A549 treated with GW870086 at 1 μM for 4 hours (cell line): ENCODE data around the gene SLC2A4RG. TPM values are rescaled to one million over a fixed set of nuclear protein-coding genes. Genes with fewer than 3 reads are reported as not detected.

Experiments
- total RNA-seq: library from RNA; stranded (reverse); fragments of 200-300 nt; extraction: Qiagen RNA extraction; gene quantifications from 5 replicates; pipeline ENCODE4 v1.2.3, GENCODE V29; 2022; ENCODE audit warnings: low read depth

SLC2A4RG gene, protein sequence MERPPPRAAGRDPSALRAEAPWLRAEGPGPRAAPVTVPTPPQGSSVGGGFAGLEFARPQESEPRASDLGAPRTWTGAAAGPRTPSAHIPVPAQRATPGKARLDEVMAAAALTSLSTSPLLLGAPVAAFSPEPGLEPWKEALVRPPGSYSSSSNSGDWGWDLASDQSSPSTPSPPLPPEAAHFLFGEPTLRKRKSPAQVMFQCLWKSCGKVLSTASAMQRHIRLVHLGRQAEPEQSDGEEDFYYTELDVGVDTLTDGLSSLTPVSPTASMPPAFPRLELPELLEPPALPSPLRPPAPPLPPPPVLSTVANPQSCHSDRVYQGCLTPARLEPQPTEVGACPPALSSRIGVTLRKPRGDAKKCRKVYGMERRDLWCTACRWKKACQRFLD
- 62.3 to 102 TPM (median 97.2 TPM) in 5 replicates for total RNA-seq

DNA sequence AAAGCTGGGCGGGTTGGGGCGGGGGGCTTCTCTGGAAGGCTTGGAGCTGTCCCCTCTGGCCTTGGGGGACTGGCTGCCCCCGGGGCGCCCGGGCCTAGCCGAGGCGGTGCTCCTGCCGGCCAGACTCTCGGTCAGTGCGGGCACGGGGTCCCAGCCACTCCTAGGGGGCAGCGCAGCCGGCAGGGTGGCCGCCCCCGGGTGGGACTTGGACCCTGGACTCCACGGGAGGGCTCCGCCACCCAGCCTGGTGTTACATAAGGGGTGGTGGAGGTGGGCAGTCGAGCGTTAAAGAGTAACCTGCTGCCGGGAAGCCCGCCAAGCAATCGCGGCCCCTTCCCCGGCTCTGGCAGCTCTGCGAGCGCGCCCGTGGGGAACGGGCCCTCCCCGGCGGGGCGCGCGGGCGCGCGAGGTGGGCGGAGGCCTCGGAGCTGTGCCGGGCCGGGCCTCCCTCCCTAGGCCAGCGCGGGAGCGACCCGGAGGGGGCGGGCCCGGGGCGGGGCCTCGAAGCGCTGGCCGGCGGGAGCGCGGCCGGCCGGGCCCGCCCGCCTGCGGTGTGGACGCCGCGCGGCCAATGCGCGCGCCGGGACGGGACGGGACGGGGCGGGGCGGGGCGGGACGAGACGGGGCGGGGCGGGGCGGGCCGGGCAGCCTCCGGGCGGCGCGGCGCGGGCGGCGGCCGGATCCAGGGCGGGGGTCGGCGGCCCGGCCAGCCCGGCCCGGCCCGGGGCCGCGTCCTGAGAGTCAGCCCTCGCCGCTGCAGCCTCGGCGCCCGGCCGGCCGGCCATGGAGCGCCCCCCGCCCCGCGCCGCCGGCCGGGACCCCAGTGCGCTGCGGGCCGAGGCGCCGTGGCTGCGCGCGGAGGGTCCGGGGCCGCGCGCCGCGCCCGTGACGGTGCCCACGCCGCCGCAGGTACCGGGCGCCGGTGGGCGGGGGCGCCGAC lies at the start of gene SLC2A4RG:
SLC2A4RG (plus strand) TSS at position 647 of the 940 bp plus-strand sequence; CDS start at position 784, 137 bp downstream.

DNA sequence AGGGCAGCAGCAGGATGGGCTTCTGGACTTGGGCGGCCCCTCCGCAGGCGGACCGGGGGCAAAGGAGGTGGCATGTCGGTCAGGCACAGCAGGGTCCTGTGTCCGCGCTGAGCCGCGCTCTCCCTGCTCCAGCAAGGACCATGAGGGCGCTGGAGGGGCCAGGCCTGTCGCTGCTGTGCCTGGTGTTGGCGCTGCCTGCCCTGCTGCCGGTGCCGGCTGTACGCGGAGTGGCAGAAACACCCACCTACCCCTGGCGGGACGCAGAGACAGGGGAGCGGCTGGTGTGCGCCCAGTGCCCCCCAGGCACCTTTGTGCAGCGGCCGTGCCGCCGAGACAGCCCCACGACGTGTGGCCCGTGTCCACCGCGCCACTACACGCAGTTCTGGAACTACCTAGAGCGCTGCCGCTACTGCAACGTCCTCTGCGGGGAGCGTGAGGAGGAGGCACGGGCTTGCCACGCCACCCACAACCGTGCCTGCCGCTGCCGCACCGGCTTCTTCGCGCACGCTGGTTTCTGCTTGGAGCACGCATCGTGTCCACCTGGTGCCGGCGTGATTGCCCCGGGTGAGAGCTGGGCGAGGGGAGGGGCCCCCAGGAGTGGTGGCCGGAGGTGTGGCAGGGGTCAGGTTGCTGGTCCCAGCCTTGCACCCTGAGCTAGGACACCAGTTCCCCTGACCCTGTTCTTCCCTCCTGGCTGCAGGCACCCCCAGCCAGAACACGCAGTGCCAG lies 42.8 kb upstream of the SLC2A4RG start, which contains the start of gene TNFRSF6B:
TNFRSF6B (plus strand) TSS at position 25 of the 729 bp plus-strand sequence; CDS start at position 141, 116 bp downstream.

DNA sequence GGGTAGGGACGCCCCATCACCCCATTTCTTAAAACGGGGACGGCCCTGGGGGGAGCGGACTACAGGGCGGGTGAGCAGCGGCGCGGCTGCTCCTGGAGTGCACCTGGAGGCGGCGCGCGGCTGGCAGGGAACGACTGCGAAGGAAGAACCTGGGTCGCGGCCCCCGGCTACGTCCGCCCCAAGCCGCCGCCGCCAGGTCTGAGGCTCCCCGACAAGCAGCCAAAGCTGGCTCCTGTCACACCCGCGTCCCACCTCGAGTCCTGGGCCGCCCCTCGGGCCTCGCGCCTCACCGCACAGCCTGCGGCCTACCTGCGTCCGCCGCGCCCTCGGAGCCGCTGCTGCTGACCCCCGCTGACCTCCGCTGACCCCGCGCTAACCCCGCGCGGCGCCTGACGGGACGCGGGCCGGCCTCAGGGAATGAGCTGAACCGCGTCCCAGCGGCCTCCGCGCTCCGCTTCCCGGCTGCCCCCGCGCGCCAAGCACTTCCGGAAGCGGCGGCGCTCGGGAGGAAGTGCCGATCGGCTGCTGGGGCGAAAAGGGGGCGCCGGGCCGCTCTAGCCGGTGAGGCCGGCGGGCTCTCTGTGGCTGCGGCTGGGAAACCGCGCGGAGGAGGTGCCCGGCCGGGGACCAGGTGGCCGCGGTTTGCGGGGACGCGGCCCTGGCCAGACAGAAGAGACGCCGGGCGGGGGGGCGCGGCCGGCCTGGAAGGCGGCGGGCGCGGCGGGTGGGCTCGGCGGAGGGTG lies 31.8 kb upstream of the SLC2A4RG start, which contains the start of the genes ARFRP1 and ZGPAT:
ARFRP1 (minus strand) TSS at position 419 of the 743 bp plus-strand sequence. CDS start 885 bp downstream, outside the sequence.
ZGPAT (plus strand) TSS at position 482 of the 743 bp plus-strand sequence. CDS start 542 bp downstream, outside the sequence.

DNA sequence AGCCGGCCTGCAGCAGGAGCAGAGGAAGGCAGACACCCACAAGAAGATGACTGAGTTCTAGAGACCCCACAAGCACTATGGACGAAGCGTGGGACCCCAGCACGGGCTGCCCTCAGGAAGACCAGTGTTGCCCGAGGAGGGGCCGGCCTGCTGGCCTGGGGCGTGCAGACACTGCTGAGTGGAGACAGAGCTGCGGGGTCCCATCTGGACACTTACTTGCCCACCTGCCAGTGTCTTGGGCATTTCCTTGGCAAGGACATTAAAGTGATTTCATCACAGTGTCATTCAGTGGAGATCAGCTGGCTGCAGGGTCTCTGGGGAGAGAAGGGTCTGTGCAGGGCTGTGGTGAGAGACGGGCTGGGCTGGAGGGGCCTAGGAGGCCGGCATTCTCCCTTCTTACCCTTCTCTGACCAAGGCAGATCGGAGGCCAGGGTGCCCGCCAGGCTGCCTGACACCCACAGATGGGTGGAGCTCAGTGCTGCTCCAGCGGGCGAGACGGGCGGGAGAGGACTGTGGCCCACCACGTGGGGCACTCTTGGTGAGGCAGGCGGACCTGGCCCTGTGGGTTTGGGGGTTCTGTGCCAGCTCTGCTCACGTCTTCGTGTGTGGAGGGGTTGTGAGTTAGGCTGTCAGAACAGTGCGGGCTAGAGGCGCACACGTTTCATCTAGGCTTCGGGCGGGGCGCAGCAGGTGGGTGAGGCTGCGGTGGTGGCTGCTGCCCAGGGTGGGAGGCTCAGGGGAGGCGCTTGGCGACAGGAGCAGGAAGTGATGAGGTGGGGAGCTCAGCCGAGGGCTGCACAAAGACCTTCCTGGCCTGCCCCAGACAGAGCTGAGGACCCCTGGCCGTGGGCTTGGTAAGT lies 3.5 kb upstream of the SLC2A4RG start, which contains the start of gene LIME1:
LIME1 (plus strand) TSS at position 806 of the 860 bp plus-strand sequence. CDS start 886 bp downstream, outside the sequence.

Other genes with a start within 250 kb of the SLC2A4RG start
- 140 to 176 TPM (median 147 TPM) in 5 replicates for gene EEF1A2, start 240.7 kb upstream of the SLC2A4RG start, total RNA-seq
- gene PPDPF, start 219.0 kb upstream of the SLC2A4RG start, total RNA-seq = 275 to 371 TPM (median 312 TPM) in 5 replicates
- 2.5 to 3.1 TPM (median 2.9 TPM) in 5 replicates for gene PTK6, start 202.4 kb upstream of the SLC2A4RG start, total RNA-seq
- gene SRMS, start 192.0 kb upstream of the SLC2A4RG start, total RNA-seq = 0.10 to 0.15 TPM in 2 of 5 replicates, not detected in the others
- 0.13 to 0.54 TPM (median 0.21 TPM) in 5 replicates for gene FNDC11, start 185.6 kb upstream of the SLC2A4RG start, total RNA-seq
- gene HELZ2, start 165.5 kb upstream of the SLC2A4RG start, total RNA-seq = 13.9 to 22.2 TPM (median 21.1 TPM) in 5 replicates
- 8.6 to 10.9 TPM (median 10.3 TPM) in 5 replicates for gene GMEB2, start 112.7 kb upstream of the SLC2A4RG start, total RNA-seq
- gene STMN3, start 86.4 kb upstream of the SLC2A4RG start, total RNA-seq = 8.1 to 11.1 TPM (median 10.3 TPM) in 5 replicates
- 4.5 to 8.8 TPM (median 7.1 TPM) in 5 replicates for gene RTEL1, start 81.5 kb upstream of the SLC2A4RG start, total RNA-seq
- gene TNFRSF6B, start 43.1 kb upstream of the SLC2A4RG start, total RNA-seq = 0.14 to 0.95 TPM (median 0.74 TPM) in 4 of 5 replicates, not detected in the other
- gene ARFRP1, start 31.8 kb upstream of the SLC2A4RG start, total RNA-seq = 31.8 to 43.5 TPM (median 36.1 TPM) in 5 replicates
- gene ZGPAT, start 31.7 kb upstream of the SLC2A4RG start, total RNA-seq = 22.2 to 29.4 TPM (median 28.1 TPM) in 5 replicates
- 3.9 to 9.6 TPM (median 8.7 TPM) in 5 replicates for gene LIME1, start 3.1 kb upstream of the SLC2A4RG start, total RNA-seq
- 0.66 to 0.86 TPM (median 0.78 TPM) in 5 replicates for gene ZBTB46, start 91.5 kb downstream of the SLC2A4RG start, total RNA-seq
- not detected in 5 replicates for gene ABHD16B, start 121.7 kb downstream of the SLC2A4RG start, total RNA-seq
- gene TPD52L2, start 125.5 kb downstream of the SLC2A4RG start, total RNA-seq = 126 to 136 TPM (median 130 TPM) in 5 replicates
- gene DNAJC5, start 155.3 kb downstream of the SLC2A4RG start, total RNA-seq = 23.7 to 30.3 TPM (median 28.4 TPM) in 5 replicates
- gene UCKL1, start 216.6 kb downstream of the SLC2A4RG start, total RNA-seq = 24.4 to 35.3 TPM (median 32.2 TPM) in 5 replicates
- 9.1 to 12.4 TPM (median 11.8 TPM) in 5 replicates for gene ZNF512B, start 230.2 kb downstream of the SLC2A4RG start, total RNA-seq
- gene SAMD10, start 239.9 kb downstream of the SLC2A4RG start, total RNA-seq = not detected in 5 replicates
- 49.9 to 54.3 TPM (median 53.6 TPM) in 5 replicates for gene PRPF6, start 241.4 kb downstream of the SLC2A4RG start, total RNA-seq